IPS-NIHi11 (cell line): ENCODE data around the gene PASD1.
"Not testable (repeated sequence)": the region's sequence is repeated elsewhere in the genome, so short reads cannot be mapped to it uniquely, and the experiment has no call there.

Source experiments
- DNase-seq: peaks from one replicate; pipeline ENCODE4 v3.0.0; 2012; ENCODE audit warnings: mixed read lengths, low spot score

The PASD1 gene

GRCh38 chrX:151621422-151621821 lies 57.9 kb downstream of the PASD1 start:
- no peak for DNase-seq

GRCh38 chrX:151624677-151625076 lies 61.2 kb downstream of the PASD1 start:
- no peak for DNase-seq

DNA sequence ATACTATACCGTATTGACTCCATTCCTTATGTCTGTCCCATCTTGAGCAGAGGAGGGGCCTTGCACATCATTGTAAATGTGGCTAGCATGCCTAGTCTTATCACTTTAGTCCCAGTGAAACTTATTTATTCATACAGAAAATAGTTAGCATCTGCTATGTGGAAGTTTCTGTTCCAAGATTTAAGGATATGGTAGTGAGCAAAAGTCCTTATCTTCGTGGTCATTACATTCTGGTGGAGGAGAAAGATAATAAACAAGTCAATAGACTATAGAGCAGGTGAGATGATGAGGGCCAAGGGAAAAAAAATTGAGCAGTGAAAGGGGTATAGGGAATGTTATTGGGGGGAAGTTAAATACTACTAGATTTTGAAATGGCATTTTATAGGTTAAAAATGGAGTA lies 68.3 kb downstream of the PASD1 start:
- DNase-seq = no peak

GRCh38 chrX:151633157-151633556 lies 69.7 kb downstream of the PASD1 start:
- no peak for DNase-seq

DNA sequence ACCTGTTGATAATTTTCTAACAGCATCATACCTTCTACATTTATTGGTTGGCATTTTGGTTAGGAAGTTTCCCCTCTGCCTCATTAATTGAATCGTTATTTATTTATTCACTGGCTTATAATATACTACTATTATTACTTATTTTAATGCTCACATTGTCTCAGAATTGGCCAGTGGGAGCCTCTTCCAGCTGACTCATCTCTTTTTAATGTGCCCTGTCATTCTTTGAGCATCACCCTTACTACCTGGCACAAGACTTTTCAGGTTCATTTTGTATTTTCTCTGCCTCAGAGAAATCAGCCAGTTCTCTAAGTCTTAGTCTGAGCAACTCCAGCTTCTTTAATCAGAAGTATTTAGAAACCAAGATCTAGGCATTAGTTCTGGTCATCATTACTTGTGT lies 71.5 kb downstream of the PASD1 start:
- no peak for DNase-seq

- no peak for DNase-seq
Measured at GRCh38 chrX:151641564-151641963, 78.1 kb downstream of the PASD1 start.

- DNase-seq = peak; percentile 7
Measured at GRCh38 chrX:151675121-151675746, 111.8 kb downstream of the PASD1 start.

DNA sequence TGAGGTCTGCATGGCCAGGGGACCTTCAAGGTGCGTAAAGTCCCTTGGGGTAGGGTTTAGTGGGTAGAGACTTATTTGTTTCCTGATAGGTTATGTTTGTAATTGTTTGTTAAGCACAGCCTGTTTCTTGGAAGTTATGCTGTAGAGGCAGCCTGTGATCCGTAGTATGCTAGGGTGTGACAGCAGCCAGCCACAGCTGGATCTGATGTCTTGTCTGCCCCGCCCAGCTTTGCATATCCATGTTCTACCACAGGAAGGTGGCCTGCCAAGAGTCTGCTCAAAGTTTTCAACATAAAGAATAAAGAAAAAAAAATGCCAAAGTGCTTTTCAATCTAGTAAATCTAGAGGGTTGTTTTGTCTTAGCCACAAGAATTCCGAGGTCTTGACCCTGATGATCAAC lies 112.7 kb downstream of the PASD1 start:
- DNase-seq = no peak

DNA sequence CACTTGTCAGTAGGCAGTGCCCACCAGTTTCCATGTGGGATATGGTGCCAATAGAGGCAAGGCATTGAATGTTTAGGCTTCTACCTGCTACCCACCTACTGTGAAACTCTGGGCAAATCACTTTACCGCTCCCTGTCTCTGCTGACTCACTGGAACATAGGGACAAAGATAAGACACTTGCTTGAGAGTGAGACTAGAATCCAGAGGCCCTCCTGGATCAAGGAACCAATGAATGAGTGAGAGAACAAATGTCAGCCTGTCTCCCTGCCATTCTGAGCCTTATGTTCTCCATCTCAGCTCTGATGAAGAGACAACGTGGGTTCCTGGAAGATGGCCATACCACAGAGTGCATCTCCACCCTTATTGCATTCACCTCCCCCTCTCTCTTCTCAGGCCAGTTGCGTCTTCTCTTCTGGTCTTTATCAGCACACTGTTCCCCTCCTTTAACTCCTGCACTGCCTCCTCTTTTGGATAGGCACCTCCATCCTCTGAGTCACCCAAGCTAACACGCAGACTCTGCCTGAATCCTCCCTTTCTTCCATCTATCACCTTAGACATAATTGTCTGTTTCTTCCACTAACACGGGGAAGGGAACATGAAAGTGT lies 116.4 kb downstream of the PASD1 start:
- no peak for DNase-seq

- peak; percentile 55 for DNase-seq
Measured at GRCh38 chrX:151680805-151681204, 117.3 kb downstream of the PASD1 start.

GRCh38 chrX:151687635-151688034 lies 124.2 kb downstream of the PASD1 start:
- DNase-seq = no peak

DNA sequence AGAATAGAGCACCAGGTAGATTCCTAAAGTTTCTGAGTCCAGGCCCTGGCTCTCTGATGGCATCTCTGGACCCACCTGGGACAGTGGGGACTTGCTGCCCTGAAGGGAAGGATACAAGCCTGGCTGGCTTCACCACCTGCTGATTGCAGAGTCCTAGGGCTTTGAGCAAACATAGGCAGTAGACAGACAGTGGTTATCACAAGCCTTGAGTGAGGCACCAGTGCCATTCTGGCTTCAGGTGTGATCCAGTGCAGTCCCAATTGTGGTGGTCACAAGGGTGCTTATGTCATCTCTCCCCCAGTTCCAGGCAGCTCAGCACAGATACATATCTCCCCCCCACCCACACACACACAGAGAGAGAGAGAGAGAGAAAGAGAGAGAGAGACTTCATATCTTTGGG lies 125.2 kb downstream of the PASD1 start:
- DNase-seq = no peak

DNA sequence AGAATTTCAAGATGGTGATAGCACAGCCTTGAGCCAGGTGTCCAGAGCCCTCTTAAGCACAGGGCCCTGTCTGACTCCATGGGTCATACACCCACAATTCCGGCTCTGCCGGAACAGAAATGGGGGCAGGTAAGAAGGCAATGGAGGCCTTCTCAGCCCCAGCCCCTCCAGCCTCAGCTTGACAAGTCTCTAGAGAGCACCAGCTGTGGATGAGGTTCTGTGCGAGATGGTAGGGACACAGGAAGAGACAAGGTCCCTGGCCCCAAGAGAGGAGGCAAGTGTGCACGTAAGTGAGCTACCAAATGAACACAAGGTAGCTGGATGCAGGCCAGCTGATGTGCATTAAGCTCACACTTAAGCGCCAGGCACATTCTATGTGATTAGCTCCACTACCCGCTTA lies 129.3 kb downstream of the PASD1 start:
- no peak for DNase-seq

- no peak for DNase-seq
Measured at GRCh38 chrX:151694121-151694520, 130.6 kb downstream of the PASD1 start.

GRCh38 chrX:151694661-151695582 lies 131.4 kb downstream of the PASD1 start, which contains the start of gene PRRG3:
TSS of gene PRRG3 (plus strand) at chrX:151695458. CDS start at chrX:151698815, 3,357 bp downstream.
- peak; percentile 72 for DNase-seq

DNA sequence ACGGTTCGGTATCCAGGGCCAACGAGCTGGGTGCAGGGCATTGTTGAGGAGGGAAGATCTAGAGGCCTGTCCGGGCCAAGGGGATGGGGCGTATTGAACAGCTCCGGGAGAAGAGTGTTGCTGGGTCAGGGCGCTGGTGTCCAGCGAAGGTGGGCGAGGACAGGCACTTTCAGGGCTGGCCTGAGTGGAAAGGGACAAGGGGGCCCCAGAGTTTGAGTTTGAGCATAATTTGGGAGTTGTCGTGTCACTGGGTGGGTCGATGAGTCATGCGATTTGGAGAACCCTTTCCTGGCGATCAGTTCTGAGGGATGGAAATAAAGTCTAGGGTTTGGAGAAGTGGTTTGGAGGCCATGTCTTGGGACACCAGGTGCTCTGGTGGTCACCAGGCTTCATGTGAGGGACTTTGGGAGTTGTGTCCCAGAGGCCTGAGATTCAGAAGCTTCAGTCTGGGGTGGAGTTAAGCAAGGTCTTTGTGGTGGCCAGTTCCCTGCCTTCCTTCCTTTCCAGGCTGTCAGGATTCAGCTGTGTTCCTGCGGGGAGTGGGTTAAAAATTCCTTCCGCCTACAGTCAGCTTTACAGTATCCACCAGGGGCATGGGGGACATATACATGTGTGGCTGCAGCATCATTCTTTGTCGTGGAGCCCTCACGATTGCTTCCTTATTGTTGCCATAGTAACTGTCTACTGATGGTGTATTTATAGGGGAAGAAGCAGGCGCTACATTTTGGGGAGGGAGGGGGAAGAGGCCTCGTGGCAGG lies 132.3 kb downstream of the PASD1 start:
- DNase-seq = no peak

- not testable (repeated sequence) for DNase-seq
Measured at GRCh38 chrX:151697082-151697481, 133.6 kb downstream of the PASD1 start.

- no peak for DNase-seq
Measured at GRCh38 chrX:151697522-151697921, 134.0 kb downstream of the PASD1 start.

DNA sequence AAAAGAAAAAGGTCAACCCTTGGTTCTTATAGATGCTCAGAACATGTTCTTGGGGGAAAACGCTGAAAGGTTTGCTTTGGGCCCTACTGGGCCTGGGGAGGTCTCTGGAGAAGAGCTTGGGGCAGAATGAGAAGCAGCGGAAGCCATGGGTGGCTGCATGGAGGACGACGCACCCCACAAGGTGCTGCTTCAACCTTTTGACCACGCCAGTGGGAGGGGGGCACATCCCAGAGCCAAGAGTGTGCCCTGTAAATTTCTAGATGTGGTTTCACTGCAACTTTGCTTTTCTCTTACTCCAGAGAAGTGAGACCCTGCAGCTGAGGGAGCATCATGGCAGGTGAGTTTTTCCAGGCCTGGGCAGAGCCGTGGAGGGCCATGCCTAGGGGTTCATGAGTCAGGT lies 135.0 kb downstream of the PASD1 start:
- DNase-seq = no peak

GRCh38 chrX:151699746-151700145 lies 136.3 kb downstream of the PASD1 start:
- no peak for DNase-seq

DNA sequence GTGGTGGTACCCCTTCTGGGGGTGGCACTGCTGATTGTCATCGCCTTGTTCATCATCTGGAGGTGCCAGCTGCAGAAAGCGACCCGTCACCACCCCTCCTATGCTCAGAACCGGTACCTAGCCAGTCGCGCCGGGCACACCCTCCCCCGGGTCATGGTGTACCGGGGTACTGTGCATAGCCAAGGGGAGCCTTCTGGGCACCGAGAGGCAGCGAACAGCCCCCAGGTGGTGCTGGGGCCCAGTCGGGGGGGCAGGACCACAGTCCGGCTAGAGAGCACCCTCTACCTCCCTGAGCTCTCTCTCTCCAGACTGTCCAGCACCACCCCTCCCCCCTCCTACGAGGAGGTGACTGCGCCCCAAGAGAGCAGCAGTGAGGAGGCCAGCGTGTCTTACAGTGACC lies 137.1 kb downstream of the PASD1 start:
- no peak for DNase-seq

DNA sequence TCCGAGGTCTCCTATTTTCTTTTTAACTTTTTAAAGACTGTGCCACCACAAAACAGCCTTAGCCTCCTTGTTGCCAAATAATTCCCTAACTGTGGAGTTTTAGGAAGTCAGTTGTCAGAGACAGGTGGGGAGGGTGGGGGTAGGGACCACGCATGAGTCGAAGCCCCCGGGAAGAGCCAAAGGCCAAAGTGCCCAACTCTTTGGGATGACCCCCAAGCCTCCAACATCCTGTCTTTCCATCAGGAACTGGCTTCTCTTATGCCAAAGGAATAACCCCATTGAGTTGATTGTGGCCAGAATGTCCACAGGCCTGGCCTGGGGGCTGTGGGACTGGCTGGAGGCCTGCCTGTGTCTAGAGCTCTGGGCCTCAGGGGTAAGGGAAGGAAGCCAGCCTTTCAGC lies 137.6 kb downstream of the PASD1 start:
- DNase-seq = no peak
